Fibroblast of peridontal ligament (primary cell): ENCODE results near the gene TAF12.
"Not testable (repeated sequence)": the region's sequence is repeated elsewhere in the genome, so short reads cannot be mapped to it uniquely, and the experiment has no call there.

Source experiments
- DNase-seq: peaks from one replicate; pipeline ENCODE4 v3.0.0-alpha.2; 2010; ENCODE audit errors: extremely low read depth

Gene TAF12

DNA sequence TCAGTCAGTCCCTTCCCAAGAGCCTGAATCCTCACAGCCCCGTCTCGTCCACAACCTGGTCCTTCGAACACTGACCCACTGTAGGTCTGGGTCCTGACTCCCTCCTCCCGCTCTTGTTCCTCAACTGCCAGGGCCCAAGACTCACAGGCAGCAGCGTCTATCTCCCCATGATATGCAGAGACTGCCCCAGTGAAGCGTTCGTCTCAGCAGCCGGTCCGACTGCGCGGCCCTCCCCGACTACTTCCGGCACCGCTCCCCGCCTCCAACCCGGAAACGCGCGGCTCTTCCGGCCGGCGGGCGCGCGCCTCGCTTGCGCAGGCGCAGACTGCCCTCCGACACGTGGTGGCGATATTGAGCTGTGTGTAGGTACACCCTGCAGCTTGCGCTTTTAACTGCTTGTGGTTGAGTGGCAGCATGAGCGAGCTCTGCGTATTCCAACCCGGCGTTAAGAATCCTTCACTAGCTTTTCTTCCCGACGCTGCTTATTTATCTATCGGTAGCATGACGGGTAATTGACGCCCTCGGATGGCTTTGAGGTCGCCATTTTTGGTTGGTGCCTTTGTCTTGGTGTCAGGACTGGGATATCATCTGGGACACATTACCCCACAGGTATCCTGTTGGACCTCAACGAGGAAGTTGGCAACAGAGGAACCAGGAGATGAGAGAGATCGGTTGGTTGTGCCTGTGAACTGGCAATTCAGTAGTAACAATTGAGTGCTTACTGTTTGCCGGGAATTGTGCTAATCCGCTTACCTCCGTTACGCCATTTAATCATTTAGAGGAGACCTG is at the start of gene TAF12:
Gene TAF12 (minus strand): TSS at position 221 of the 789 bp plus-strand sequence. CDS start 20,986 bp downstream, outside the sequence.
- DNase-seq: peak; percentile 93

DNA sequence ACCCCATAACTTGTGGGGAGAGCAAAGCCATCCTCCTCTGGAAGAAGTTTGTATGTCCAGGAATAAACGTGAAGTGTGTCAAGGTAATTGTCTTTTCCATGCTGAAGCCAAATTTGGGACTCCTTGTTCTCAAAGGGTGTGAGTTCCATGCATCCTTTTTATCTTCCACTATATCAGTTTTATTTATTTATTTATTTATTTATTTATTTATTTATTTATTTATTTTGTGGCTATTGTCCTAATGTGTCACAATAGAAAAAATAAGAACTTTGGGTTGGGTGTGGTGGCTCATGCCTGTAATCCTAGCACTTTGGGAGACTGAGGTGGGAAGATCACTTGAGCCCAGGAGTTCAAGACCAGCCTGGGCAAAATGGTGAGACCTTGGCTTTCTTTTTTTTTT is 48.8 kb upstream of the TAF12 start:
- DNase-seq: not testable (repeated sequence)

- DNase-seq: no peak
These were observed 42.1 kb upstream of the TAF12 start for GRCh38 chr1:28684937-28685336.

GRCh38 chr1:28682840-28683239 is 40.0 kb upstream of the TAF12 start:
- DNase-seq: no peak

GRCh38 chr1:28680151-28680550 is 37.3 kb upstream of the TAF12 start:
- peak; percentile 5 for DNase-seq

DNA sequence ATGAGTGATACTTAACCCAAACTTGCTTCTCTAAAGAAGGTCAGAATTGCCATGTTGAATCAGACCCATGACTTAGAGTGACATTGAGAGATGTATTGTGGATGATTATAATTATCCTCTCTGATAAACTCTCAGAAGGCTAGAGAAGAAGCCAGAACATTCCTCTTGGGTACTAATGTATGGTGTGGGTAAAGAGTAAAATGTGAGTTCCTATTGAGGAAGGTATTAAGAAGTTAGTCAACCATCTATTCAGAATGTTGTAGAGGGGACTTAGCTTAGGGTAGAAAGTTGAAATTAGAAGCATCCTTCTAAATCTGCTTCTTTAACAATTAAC is 33.0 kb upstream of the TAF12 start:
- DNase-seq: no peak

DNA sequence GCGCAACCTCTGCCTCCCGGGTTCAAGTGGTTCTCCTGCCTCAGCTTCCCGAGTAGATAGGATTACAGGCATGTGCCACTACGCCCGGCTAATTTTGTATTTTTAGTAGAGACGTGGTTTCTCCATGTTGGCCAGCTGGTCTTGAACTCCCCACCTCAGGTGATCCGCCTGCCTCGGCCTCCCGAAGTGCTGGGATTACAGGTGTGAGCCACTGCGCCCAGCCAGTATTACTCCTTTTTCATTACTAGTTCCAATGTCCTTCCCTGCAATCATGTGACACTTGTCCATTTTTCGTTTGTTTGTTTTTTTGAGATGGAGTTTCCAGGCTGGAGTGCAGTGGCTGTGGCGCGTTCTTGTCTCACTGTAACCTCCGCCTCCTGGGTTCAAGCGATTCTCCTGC is 30.1 kb upstream of the TAF12 start:
- not testable (repeated sequence) for DNase-seq

DNA sequence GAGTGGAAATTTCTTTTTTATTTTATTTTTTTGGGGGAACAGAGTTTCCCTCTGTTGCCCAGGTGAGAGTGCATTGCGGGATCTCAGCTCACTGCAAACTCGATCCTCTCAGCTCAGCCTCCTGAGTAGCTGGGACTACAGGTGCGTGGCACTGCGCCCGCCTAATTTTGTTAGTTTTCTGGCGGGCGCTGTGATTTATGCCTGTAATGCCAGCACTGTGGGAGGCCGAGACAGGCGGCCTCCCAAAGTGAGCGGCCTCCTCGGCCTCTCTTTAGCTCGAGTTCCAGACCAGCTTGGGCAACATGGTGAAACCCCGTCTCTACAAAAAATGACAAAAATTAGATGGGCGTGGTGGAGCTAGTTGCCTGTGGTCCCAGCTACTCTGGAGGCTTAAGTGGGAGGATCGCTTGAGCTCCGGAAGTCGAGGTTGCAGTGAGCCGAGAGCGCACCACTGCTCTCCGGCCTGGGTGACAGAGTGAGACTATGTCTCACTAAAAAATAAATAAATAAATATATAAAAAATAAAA is 28.4 kb upstream of the TAF12 start:
- no peak for DNase-seq

- peak; percentile 40 for DNase-seq
These were observed 26.3 kb upstream of the TAF12 start for GRCh38 chr1:28668956-28669723.

GRCh38 chr1:28668191-28668955 is 25.5 kb upstream of the TAF12 start, which contains the start of gene GMEB1:
GMEB1 (plus strand) TSS chr1:28668784; CDS start chr1:28683613, 14,829 bp downstream.
- peak; percentile 72 for DNase-seq

DNA sequence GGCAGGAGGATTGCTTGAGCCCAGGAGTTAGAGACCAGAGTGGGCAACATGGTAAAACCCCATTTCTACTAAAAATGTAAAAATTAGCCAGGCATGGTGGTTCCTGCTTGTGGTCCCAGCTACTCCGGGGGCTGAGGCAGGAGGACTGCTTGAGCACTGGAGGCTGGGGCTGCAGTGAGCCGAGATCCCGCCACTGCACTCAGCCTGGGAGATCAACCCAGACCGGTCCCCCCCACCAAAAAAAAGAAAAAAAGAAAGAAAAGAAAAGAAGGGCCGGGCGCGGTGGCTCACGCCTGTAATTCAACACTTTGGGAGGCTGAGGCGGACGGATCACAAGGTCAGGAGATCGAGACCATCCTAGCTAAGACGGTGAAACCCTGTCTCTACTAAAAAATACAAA is 23.9 kb upstream of the TAF12 start:
- no peak for DNase-seq

DNA sequence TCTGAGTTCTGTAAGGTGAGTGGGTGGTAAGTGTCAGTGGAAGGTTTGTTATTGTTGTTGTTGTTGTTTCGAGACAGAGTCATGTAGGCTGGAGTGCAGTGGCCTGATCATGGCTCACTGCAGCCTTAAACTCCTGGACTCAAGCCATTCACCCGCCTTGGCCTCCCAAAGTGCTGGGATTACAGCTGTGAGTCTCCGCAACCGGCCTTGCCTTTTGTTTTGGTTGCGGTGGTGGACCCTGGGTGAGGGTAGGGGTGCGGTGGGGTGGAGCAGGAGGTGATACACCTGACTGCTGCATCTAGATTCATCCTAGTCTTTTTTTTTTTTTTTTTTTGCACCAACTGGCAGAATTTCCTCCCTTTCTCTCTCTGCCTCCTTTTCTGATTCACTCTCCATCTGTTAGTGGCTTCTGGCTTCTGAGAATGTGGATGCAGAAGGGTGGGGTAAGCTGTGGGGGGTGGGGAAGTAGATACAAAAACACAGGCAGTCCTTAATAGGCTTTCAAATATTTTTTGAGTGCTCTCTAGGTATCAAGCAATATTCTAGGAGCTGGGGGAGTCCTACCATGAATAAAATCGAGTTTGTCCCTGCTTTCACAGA is 21.1 kb upstream of the TAF12 start:
- peak; percentile 8 for DNase-seq

GRCh38 chr1:28656335-28656734 is 13.5 kb upstream of the TAF12 start:
- DNase-seq: no peak

DNA sequence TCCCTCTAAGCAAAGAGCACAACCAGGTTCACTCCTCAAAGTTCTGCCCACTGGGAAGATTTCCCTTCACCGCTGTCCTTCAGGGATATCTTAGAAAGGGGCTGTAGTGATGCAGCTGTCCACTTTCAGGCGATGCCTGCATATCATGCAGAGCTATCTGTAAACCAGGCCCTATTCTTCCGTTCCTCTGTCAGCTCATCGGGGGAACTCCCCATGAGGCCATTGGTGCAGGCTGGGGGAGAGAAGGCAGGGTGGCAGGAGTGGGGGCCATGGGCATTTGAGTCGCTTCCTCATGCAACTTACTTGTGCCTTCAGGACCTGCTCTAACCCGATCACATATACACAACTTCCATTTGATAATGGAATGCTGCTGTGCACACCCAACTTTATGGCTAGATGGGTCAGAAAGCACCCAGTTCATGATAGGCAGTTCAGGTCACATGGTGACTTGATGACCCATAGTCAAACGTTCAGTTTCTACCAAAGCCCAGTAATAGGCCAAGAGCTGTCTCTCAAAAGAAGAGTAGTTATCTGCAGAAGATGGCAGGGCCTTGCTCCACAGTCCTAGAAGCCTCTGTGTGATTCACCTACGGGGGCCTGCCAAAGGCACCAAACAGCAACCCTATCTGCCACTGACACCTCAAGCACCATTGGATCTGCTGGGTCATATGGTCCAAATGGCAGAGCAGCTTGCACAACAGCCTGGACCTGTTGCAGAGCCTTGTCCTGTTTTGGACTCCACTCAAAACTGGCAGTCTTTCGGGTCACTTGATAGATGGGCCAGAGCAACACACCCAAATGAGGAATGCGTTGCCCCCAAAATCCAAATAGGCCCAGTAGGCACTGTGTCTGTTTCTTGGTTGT is 12.8 kb upstream of the TAF12 start:
- DNase-seq: not testable (repeated sequence)

GRCh38 chr1:28653870-28654269 is 11.0 kb upstream of the TAF12 start:
- peak; percentile 43 for DNase-seq

DNA sequence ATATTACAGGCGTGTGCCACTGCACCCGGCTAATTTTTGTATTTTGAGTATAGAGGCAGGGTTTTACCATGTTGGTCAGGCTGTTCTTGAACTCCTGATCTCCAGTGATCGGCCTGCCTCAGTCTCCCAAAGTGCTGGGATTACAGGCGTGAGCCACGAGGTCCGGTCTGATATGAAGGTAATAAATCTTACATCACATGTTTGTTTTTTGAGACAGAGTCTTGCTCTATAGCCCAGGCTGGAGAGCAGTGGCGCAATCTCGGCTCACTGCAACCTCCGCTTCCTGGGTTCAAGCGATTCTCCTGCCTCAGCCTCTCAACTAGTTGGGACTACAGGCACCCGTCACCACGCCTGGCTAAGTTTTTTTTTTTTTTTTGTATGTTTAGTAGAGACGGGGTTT is 10.2 kb upstream of the TAF12 start:
- not testable (repeated sequence) for DNase-seq

DNA sequence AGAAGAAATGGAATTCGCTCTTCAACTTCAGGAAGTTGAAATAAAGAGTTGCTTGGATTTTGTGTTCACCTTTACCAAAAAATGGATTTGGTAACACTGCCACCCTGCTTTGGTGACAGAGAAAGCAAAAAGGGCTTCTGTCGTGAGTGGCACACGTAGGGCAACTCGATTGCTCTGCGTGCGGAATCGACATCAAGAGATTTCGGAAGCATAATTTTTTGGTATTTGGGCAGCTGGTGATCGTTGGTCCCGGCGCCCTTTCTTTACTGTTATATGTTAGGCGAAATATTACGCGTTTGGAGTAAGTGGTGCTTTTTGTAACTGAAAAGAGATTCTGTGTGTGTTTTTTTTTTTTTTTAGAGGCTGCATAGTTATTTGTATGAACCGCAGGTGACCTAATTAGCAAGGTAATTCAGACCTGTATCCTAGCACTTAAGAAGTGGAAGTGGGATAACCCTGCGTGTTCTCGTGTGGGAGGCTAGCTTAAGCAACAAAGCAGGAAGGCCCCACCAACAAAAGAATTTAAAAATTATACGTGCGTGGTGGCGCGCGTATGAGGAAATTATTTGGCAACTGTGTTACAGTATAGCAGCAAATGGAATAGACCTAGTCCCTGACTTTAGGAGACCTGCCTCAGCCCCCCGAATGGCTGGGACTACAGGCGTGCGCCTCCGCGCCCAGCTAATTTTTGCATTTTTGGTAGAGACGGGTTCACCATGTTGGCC is 5.8 kb upstream of the TAF12 start, which contains the start of gene RNU11:
Gene RNU11 (plus strand): TSS at position 127 of the 725 bp plus-strand sequence.
- peak; percentile 99 for DNase-seq

DNA sequence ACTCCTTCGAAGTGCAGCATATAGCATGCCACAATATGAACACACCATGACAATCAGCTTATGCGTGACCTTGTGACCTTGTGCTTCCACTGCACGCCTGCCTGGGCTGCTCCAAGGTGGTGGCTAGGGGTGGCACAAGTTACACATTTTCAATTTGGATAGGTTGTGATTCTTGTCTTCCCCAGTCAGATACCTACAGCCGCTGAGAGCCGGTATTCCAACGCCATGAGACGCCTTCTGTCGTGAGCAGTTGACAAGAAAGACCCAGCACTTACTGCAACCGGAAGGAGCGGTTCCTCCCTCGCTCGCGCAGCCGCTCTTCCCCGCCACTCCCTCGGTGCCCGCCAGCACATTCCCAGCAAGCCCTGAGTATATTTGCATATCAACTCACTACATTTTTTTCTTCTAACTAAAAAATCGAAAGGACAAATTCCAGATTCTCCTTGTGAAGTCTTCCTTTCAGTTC is 5.2 kb upstream of the TAF12 start:
- no peak for DNase-seq

- peak; percentile 65 for DNase-seq
These were observed 3.2 kb upstream of the TAF12 start for GRCh38 chr1:28646040-28646439.

- not testable (repeated sequence) for DNase-seq
These were observed 2.5 kb upstream of the TAF12 start for GRCh38 chr1:28645406-28645805.
